Memory B cell (primary cell): ENCODE results near the gene EPB41L4A.
"Not testable (repeated sequence)": the region's sequence is repeated elsewhere in the genome, so short reads cannot be mapped to it uniquely, and the experiment has no call there.

Experiments used
- ATAC-seq: fragments of 150-1000 bp; cut with Tn5 transposase; 2 replicates; pipeline ENCODE4 v1.10.0; 2021; ENCODE audit warnings: low read depth, mild to moderate bottlenecking, moderate library complexity
- DNase-seq, 2 donors: peaks; one replicate each; pipeline ENCODE4 v3.0.0; 2022; ENCODE audit warnings: low spot score in 2 of 2
- H3K27ac Mint-ChIP-seq: one replicate; pipeline ENCODE4 v1.8.0; 2022; ENCODE audit warnings: mild to moderate bottlenecking, moderate library complexity, mixed read lengths
- H3K27me3 Mint-ChIP-seq: one replicate; pipeline ENCODE4 v1.8.0; 2022; ENCODE audit warnings: mixed read lengths
- H3K36me3 Mint-ChIP-seq: one replicate; pipeline ENCODE4 v1.8.0; 2022; ENCODE audit warnings: mild to moderate bottlenecking, mixed read lengths
- H3K4me1 Mint-ChIP-seq: one replicate; pipeline ENCODE4 v1.8.0; 2022; ENCODE audit warnings: mixed read lengths
- H3K4me3 Mint-ChIP-seq: one replicate; pipeline ENCODE4 v1.8.0; 2022; ENCODE audit warnings: mild to moderate bottlenecking, moderate library complexity, mixed read lengths
- H3K9me3 Mint-ChIP-seq: one replicate; pipeline ENCODE4 v1.8.0; 2022; ENCODE audit warnings: mixed read lengths

The EPB41L4A gene

DNA sequence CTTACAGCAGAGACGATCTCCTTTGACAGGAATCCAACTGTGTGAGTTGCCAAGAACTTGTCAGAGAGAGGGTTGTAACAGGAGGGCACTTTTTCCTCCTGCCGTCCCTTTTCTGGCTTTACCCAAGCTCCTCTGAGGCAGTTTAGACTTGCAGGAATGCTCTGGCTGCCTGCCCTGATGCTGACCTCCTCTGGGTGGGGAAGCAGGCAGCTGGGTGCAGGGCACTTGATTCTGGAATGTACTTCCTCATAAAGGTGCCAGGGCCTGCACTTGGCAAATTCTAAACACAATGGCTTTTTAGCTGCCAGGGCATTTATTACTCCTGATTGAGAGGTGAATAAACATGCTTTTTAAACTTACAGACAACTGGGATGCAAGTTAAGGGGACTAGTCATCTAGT lies 190.4 kb downstream of the EPB41L4A start:
- DNase-seq (no peak), ATAC-seq (no peak)
- peaks cover 2% of the 10 kb centered on the region for H3K27me3 Mint-ChIP-seq
- no peaks in the 10 kb centered on the region for H3K4me1 Mint-ChIP-seq
- H3K4me3 Mint-ChIP-seq, result no peak overlapping the region
- H3K9me3 Mint-ChIP-seq, result no peaks in the 10 kb centered on the region
- H3K36me3 Mint-ChIP-seq, result no peaks in the 10 kb centered on the region
- no peak overlapping the region for H3K27ac Mint-ChIP-seq

DNA sequence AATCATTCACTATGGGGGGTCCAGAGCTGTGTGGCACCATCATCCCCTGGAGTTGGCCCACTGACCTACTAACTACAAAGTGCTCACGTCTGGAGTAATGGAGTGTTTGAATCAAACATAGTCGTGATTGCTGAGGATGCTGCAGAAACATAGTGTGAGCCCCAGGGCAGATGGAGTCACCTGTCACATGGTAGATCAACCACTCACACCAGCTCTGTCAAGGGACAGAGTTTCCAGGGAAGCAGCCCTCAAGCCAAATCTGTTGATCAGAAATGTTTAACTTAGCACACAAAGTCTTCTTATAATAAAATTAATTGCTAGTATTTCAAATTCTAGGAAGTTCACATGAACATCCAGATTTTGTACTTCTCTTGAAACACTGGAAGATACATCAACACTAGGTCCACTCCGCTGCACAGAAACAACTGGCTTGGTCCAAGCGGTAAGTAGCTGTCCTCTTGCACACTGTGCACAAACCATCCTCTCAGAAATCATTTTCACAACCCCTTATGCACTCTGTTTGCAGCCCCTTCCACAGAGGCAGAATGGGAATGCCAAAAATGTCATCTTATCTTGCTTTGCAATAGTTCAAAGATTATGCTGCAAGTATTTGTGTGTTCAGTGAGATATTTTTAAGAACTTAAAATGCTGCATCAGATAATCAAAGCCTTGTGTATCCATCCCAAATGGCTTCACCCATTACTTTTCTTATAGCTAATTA lies 191.0 kb downstream of the EPB41L4A start:
- H3K9me3 Mint-ChIP-seq, result no peaks in the 10 kb centered on the region
- H3K27ac Mint-ChIP-seq, result no peak overlapping the region
- DNase-seq, result no peak
- H3K36me3 Mint-ChIP-seq, result no peaks in the 10 kb centered on the region
- no peak for ATAC-seq
- no peaks in the 10 kb centered on the region for H3K4me1 Mint-ChIP-seq
- peaks cover 2% of the 10 kb centered on the region for H3K27me3 Mint-ChIP-seq
- H3K4me3 Mint-ChIP-seq, result no peak overlapping the region

DNA sequence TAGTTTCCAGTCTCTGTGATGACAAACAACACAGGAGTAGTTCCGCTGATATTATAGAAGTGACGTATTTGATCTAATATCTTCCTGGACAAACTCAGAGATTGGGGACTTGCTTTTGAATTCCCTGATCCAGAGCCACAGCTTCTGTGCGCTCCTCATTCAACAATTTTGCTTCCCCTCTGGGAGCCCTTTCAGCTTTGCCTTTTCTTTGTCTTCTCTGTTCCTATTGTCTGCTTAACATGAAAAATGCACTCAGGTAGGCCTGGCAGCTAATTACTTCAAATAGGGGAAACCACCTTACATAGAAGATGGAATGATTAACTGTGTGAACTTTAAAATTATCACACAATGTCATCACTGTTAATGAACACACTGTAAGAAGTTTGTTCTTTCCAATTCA lies 192.9 kb downstream of the EPB41L4A start:
- no peak for ATAC-seq
- Mint-ChIP-seq H3K4me3 (no peak overlapping the region), H3K9me3 (no peaks in the 10 kb centered on the region), H3K27me3 (peaks cover 2% of the 10 kb centered on the region), H3K27ac (no peak overlapping the region), H3K4me1 (no peaks in the 10 kb centered on the region), H3K36me3 (no peaks in the 10 kb centered on the region)
- no peak for DNase-seq

DNA sequence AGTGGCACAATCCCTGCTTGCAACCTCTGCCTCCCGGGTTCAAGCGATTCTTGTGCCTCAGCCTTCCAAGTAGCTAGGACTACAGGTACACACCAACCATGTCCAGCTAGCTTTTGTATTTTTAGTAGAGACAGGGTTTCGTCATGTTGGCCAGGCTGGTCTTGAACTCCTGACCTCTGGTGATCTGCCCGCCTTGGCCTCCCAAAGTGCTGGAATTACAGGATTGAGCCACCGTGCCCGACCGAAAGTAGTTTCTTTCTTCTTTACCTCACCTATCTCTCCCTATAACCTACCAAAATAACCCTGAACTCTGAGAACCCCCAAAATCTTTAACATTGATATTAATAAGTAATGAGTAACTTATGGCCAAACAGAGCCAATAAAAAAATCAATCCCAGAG lies 196.1 kb downstream of the EPB41L4A start:
- DNase-seq, H3K4me3 Mint-ChIP-seq, H3K27ac Mint-ChIP-seq, H3K9me3 Mint-ChIP-seq, H3K27me3 Mint-ChIP-seq, ATAC-seq, H3K36me3 Mint-ChIP-seq, H3K4me1 Mint-ChIP-seq: not testable (repeated sequence)

DNA sequence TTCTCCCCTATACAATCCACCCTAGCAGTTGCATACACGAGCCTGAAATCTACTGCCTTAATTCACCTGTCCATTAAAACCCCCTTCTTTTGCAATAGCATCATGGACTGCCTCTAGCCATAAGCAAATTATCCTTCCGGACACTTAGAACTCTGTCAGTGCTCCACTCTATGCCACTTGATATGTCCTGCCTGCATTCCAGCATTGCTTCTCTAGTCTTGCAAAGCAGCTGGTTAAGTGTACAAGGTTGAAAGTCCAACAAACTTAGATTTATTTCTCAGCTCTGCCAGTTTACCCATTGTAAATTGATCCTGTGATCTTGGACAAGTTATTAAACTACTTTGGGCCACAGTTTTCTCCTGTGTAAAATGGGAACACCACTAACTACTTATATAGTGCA lies 197.9 kb downstream of the EPB41L4A start:
- peaks cover 3% of the 10 kb centered on the region for H3K27me3 Mint-ChIP-seq
- no peaks in the 10 kb centered on the region for H3K4me1 Mint-ChIP-seq
- no peak for ATAC-seq
- no peak for DNase-seq
- H3K4me3 Mint-ChIP-seq, result no peak overlapping the region
- no peak overlapping the region for H3K27ac Mint-ChIP-seq
- no peaks in the 10 kb centered on the region for H3K36me3 Mint-ChIP-seq
- H3K9me3 Mint-ChIP-seq, result no peaks in the 10 kb centered on the region

DNA sequence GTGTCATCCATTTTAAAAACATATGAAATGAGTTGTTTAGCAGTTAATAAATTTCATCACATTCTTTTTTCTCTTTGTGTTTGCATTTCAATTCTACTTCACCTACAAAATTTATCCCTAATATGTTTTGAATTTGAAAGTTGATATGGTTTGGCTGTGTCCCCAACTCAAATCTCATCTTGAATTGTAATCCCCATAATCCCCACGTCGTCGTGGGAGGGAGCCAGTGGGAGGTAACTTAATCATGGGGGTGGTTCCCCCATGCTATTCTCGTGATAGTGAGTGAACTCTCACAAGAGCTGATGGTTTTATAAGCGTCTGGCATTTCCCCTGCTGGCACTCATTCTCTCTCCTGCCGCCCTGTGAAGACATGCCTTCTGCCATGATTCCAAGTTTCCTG lies 200.1 kb downstream of the EPB41L4A start:
- Mint-ChIP-seq H3K9me3 (no peaks in the 10 kb centered on the region), H3K36me3 (no peaks in the 10 kb centered on the region)

DNA sequence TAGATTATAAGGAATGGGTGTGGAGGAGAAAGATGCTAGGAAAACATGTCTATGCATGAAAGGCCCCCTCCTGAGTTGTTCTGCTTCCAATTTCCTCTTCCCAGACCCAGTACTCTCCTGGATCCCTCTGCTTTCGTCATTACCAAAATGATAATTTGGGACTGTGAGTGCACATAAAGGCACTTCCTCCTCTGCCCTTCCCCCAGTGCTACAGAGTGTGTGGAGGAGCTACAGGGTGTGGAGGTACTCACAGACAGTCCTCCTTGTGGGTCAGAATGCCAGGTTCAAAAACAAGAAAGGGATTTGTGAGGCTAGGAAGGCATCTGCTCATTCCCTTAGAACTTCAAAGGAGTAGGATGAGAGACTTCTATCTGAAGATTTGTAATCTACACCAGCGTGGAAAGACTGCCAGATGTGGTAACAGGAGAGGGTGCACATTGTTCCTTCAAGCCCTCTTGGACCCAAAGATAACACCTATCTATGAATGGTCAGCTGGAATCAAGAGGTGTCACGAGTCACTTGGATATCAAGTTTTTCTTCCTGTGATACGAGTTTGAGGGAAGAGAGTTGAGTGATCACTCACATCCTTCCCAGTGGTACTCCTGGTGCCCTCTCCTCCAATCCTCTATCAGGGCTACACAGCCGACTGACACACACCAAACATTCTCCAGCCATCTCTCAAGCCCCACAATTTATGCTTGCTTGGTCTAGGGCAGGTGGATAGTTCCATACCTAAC lies 201.1 kb downstream of the EPB41L4A start:
- no peaks in the 10 kb centered on the region for H3K36me3 Mint-ChIP-seq
- no peaks in the 10 kb centered on the region for H3K9me3 Mint-ChIP-seq
- no peak for DNase-seq
- no peak overlapping the region for H3K4me3 Mint-ChIP-seq
- peaks cover 3% of the 10 kb centered on the region for H3K27me3 Mint-ChIP-seq
- no peaks in the 10 kb centered on the region for H3K4me1 Mint-ChIP-seq
- ATAC-seq, result no peak
- H3K27ac Mint-ChIP-seq, result no peak overlapping the region

More for the DNA sequence above, 200.1 kb downstream of the EPB41L4A start:
- no peak overlapping the region for H3K4me3 Mint-ChIP-seq
- no peak overlapping the region for H3K27ac Mint-ChIP-seq
- DNase-seq, result no peak
- ATAC-seq, result no peak
- H3K4me1 Mint-ChIP-seq, result no peaks in the 10 kb centered on the region
- peaks cover 3% of the 10 kb centered on the region for H3K27me3 Mint-ChIP-seq

DNA sequence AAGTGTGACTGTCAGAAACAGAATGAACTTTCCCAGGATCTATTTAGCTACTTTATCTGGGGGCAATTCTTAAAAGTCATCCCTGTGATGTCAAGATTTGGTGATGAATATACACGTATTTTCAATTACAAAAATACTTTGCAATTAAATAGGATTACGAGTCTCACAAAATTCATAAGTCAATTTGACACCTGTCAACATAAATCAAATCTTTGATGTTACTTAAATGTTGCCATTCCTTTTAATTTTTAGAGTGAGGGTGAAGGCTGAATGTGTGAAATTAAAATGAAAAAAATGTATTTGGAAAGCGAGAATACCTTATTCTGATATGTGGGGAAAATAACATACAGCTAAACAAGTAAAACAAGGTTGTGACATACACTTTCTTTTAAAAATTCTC lies 202.9 kb downstream of the EPB41L4A start:
- no peak overlapping the region for H3K4me3 Mint-ChIP-seq
- H3K4me1 Mint-ChIP-seq, result no peaks in the 10 kb centered on the region
- H3K9me3 Mint-ChIP-seq, result no peaks in the 10 kb centered on the region
- peaks cover 3% of the 10 kb centered on the region for H3K27me3 Mint-ChIP-seq
- DNase-seq (no peak), ATAC-seq (no peak)
- no peak overlapping the region for H3K27ac Mint-ChIP-seq
- H3K36me3 Mint-ChIP-seq, result no peaks in the 10 kb centered on the region

DNA sequence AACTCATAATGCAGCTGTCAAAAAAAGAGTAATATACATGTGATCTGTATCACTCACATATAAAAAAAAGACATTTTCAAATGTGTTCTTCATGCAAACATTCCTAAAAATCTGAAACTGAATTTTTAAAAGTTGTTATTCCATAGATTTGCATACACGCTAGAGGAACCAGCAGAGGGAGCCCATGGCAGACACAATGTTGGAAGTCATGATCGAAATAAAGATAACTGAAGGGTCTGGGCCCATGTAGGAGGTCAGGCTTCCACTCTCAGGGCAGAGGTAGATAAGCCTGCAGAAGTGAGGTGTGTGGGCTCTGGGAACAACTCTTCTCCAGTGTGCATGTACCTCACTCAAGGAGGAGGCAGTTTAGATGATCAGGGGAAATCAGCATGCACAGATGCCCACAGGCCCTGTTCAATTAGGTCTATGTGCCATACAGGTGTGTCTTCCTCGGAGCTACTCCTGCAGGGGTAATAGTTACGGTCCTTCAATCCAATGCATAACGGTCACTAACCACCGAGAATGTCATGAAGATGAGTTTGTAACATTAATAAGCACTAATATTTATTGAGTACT lies 208.6 kb downstream of the EPB41L4A start:
- DNase-seq, result no peak
- Mint-ChIP-seq H3K27me3 (peaks cover 12% of the 10 kb centered on the region), H3K27ac (no peak overlapping the region), H3K4me3 (no peak overlapping the region), H3K4me1 (no peaks in the 10 kb centered on the region), H3K9me3 (no peaks in the 10 kb centered on the region), H3K36me3 (no peaks in the 10 kb centered on the region)
- ATAC-seq, result no peak

DNA sequence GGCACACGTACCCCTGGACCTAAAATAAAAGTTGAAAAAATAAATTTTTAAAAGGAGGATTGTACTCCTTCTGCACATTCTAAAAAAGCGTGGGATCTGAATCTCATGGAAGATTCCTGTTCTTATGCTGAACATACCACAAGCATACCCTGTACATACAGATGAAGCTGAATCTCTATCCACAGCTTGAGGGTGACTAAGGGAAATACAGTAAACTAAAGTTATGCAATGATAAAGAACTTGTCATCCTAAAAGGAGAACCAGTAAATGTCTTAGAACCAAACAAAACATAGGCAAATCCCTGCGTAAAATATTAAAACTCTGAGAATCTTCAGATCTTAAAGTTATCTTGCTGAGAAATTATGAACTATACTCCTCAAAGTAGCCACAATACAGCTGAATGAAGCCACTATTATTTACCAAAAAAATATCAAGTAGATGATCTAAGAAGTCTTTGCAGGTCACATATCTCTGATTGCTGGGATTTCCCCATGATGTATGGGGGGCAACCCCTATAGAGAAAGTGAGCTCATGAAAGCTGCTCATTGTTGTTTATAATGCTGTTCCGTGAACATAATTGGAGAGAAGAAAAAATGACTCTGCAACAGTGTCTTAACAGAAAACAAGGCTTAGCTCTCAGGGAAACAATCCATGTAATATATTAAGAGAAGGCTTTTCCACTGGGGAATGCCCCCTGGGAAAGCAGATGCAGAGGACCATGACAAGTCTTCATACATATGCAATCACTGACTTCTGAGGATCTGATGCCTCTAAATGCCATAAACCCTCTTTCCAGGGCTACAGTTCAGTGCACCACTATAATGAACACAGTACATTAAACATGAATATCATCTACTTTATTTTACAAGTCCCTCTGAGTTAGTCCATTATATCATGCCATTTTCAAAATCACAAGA lies 210.1 kb downstream of the EPB41L4A start:
- Mint-ChIP-seq H3K36me3 (no peaks in the 10 kb centered on the region), H3K27me3 (peaks cover 16% of the 10 kb centered on the region), H3K27ac (no peak overlapping the region), H3K9me3 (no peaks in the 10 kb centered on the region), H3K4me3 (no peak overlapping the region), H3K4me1 (no peaks in the 10 kb centered on the region)
- DNase-seq (no peak), ATAC-seq (no peak)

DNA sequence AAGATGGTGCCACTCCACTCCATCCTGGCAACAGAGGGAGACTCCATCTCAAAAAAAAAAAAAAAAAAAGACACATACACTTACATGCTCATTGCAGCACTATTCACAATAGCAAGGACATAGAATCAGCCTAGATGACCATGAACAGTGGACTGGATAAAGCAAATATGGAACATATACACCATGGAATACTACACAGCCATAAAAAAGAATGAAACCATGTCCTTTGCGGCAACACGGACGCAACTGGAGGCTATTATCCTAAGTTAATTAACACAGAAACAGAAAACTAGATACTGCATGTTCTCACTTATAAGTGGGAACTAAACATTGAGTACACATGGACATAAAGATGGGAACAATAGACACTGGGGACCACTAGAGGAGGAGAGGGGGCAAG lies 210.9 kb downstream of the EPB41L4A start:
- not testable (repeated sequence) for H3K27ac Mint-ChIP-seq, ATAC-seq
- peaks cover 16% of the 10 kb centered on the region for H3K27me3 Mint-ChIP-seq

DNA sequence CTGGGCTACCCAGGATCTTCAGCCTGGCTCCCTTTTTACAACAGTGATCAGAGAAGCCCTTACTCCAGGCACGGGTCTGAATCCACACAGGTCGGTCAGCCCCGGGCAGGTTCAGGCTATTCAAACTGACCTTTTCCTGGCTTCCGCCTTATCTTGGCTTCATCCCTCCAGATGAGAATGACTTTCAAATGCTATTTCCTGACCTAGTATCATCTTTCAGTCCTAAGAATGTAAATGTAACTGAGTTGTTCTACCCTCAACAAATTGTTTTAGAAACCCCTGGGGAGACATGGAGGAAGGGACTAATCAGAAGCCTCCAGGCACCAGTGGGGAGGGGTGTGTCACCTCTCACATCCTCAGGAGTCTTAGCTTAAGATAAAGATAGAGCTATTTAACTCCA lies 213.2 kb downstream of the EPB41L4A start:
- DNase-seq (no peak), ATAC-seq (no peak)
- Mint-ChIP-seq H3K27me3 (peaks cover 20% of the 10 kb centered on the region), H3K9me3 (no peaks in the 10 kb centered on the region), H3K4me3 (no peak overlapping the region), H3K27ac (no peak overlapping the region), H3K36me3 (no peaks in the 10 kb centered on the region), H3K4me1 (no peaks in the 10 kb centered on the region)

More for the DNA sequence above, 210.9 kb downstream of the EPB41L4A start:
- H3K4me1 Mint-ChIP-seq, H3K9me3 Mint-ChIP-seq, H3K36me3 Mint-ChIP-seq, DNase-seq, H3K4me3 Mint-ChIP-seq: not testable (repeated sequence)

DNA sequence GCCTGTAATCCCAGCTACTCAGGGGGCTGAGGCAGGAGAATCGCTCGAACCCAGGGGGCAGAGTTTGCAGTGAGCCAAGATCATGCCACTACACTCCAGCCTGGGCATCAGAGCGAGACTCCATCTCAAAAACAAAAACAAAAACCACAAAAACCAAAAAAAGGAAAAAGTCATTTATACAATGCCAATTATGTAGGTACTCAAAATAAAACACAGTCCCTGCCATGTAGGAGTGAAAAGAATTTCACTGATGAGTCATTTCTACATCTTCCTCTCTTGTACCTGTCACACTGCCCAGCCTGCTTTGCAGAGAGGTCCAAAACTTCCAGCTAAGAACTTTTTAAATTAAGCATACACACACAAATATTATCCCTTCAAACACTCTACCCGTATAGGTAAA lies 215.8 kb downstream of the EPB41L4A start:
- DNase-seq (no peak), ATAC-seq (no peak)
- no peaks in the 10 kb centered on the region for H3K4me1 Mint-ChIP-seq
- no peaks in the 10 kb centered on the region for H3K36me3 Mint-ChIP-seq
- H3K4me3 Mint-ChIP-seq, result no peak overlapping the region
- H3K9me3 Mint-ChIP-seq, result no peaks in the 10 kb centered on the region
- no peak overlapping the region for H3K27ac Mint-ChIP-seq
- H3K27me3 Mint-ChIP-seq, result peaks cover 23% of the 10 kb centered on the region

DNA sequence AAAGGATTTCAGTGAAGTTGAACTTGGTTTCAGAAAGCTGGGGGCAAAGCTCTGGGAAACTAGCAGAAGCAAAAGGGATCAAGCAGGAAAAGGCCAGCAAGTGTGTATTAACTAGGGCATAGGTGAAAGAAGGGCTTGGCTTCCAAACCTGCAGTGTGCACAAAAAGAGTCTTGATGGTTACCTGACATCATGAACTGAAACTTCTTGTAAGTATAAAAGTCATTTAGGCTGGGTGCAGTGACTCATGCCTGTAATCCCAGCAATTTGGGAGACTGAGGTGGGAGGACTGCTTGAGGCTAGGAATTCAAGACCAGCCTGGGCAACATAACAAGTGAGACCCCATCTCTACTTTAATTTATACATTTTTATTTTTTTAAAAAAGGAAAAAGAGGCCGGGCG lies 216.4 kb downstream of the EPB41L4A start:
- ATAC-seq, result no peak

More for the DNA sequence above, 216.4 kb downstream of the EPB41L4A start:
- Mint-ChIP-seq H3K4me3 (no peak overlapping the region), H3K27me3 (peaks cover 23% of the 10 kb centered on the region), H3K9me3 (no peaks in the 10 kb centered on the region), H3K27ac (no peak overlapping the region), H3K36me3 (no peaks in the 10 kb centered on the region), H3K4me1 (no peaks in the 10 kb centered on the region)
- DNase-seq, result no peak
